Uterus (tissue), 2 donors: ENCODE measurements around the gene UHRF2.

Experiments
- CTCF ChIP-seq, 4 experiments: fragments of 200-600 bp in 2 of 4; fragments of 450-650 bp in 2 of 4; sonication (generic) in 2 of 4; IDR thresholded peaks; one replicate each; pipeline ENCODE4 v1.5.1; 2016 to 2019; ENCODE audit warnings: antibody characterized with exemption in 4 of 4, mild to moderate bottlenecking in 2 of 4, moderate library complexity in 1 of 4
- POLR2A ChIP-seq, 2 donors: fragments of 450-650 bp; IDR thresholded peaks; one replicate each; pipeline ENCODE4 v1.6.1; 2016; ENCODE audit warnings: antibody characterized with exemption in 2 of 2, mild to moderate bottlenecking in 1 of 2, moderate library complexity in 1 of 2

GRCh38 chr9:6459718-6460117, 46.7 kb downstream of the UHRF2 start:
- TF ChIP-seq CTCF (IDR thresholded peaks at IDR 0.05), result no peak
- no peak for TF ChIP-seq POLR2A (IDR thresholded peaks at IDR 0.05)
